HFFc6 (cell line): ENCODE data around the gene SNED1. TPM values are rescaled to one million over a fixed set of nuclear protein-coding genes. Genes with fewer than 3 reads are reported as not detected.

Experiments
- DNase-seq: peaks from one replicate; pipeline ENCODE4 v3.0.0-alpha.2; 2018
- H3K27ac Mint-ChIP-seq: 2 replicates; pipeline ENCODE4 v1.8.0; 2020; ENCODE audit warnings: mild to moderate bottlenecking, mixed read lengths
- H3K27me3 Mint-ChIP-seq: 2 replicates; pipeline ENCODE4 v1.8.0; 2021; ENCODE audit warnings: mild to moderate bottlenecking, moderate library complexity, mixed read lengths; ENCODE audit not compliant: insufficient read depth
- H3K36me3 Mint-ChIP-seq: 2 replicates; pipeline ENCODE4 v1.8.0; 2021; ENCODE audit warnings: low read depth, mixed read lengths
- H3K4me1 Mint-ChIP-seq: 2 replicates; pipeline ENCODE4 v1.8.0; 2020; ENCODE audit warnings: low read depth, mixed read lengths
- H3K4me3 Mint-ChIP-seq: 2 replicates; pipeline ENCODE4 v1.8.0; 2020; ENCODE audit warnings: mild to moderate bottlenecking, moderate library complexity, mixed read lengths
- H3K9me3 Mint-ChIP-seq: 2 replicates; pipeline ENCODE4 v1.8.0; 2020; ENCODE audit warnings: mild to moderate bottlenecking, mixed read lengths
- CTCF ChIP-seq: fragments of 200-600 bp; sonication (generic); IDR thresholded peaks from 2 replicates; pipeline ENCODE4 v1.5.0; 2021; ENCODE audit warnings: antibody characterized with exemption, mild to moderate bottlenecking
- total RNA-seq, 6 experiments: library from RNA; stranded (reverse); fragmentation: NEBNext Ultra II Directional; extraction: Animal tissue kit (Norgen Biotek cat#: 25700); gene quantifications; 2 replicates in 1 of 6; 3 replicates in 5 of 6; pipeline ENCODE4 v1.2.3, GENCODE V29; 2021

Gene SNED1
- total RNA-seq, 6 experiments from 2014 or later = 1.2 to 2.1 (median 1.6) TPM

GRCh38 chr2:241047253-241048010 is 49.0 kb downstream of the SNED1 start:
- Mint-ChIP-seq H3K36me3 (no peaks in the 10 kb centered on the region), H3K4me3 (no peak overlapping the region), H3K9me3 (peaks cover 6% of the 10 kb centered on the region), H3K27me3 (no peaks in the 10 kb centered on the region; the same call in none of the 2 replicates), H3K27ac (no peak overlapping the region), H3K4me1 (no peaks in the 10 kb centered on the region)
- DNase-seq = no peak
- TF ChIP-seq CTCF = no peak

GRCh38 chr2:241048149-241048948 is 49.9 kb downstream of the SNED1 start:
- no peaks in the 10 kb centered on the region for H3K36me3 Mint-ChIP-seq
- no peaks in the 10 kb centered on the region; the same call in none of the 2 replicates for H3K27me3 Mint-ChIP-seq
- no peak overlapping the region for H3K4me3 Mint-ChIP-seq
- TF ChIP-seq CTCF = no peak
- H3K9me3 Mint-ChIP-seq = peaks cover 6% of the 10 kb centered on the region
- H3K4me1 Mint-ChIP-seq = no peaks in the 10 kb centered on the region
- no peak for DNase-seq
- H3K27ac Mint-ChIP-seq = no peak overlapping the region

- DNase-seq = no peak
- Mint-ChIP-seq H3K27me3 (no peaks in the 10 kb centered on the region; the same call in none of the 2 replicates), H3K36me3 (no peaks in the 10 kb centered on the region), H3K9me3 (peaks cover 6% of the 10 kb centered on the region), H3K4me3 (no peak overlapping the region), H3K27ac (no peak overlapping the region), H3K4me1 (no peaks in the 10 kb centered on the region)
- TF ChIP-seq CTCF = no peak
These were observed 50.5 kb downstream of the SNED1 start for GRCh38 chr2:241048949-241049343.

- Mint-ChIP-seq H3K27ac (no peak overlapping the region), H3K4me1 (no peaks in the 10 kb centered on the region), H3K9me3 (peaks cover 3% of the 10 kb centered on the region), H3K27me3 (no peaks in the 10 kb centered on the region; the same call in 1 of the 2 replicates), H3K36me3 (no peaks in the 10 kb centered on the region), H3K4me3 (no peak overlapping the region)
- TF ChIP-seq CTCF = no peak
- DNase-seq = no peak
These were observed 51.6 kb downstream of the SNED1 start for GRCh38 chr2:241049739-241050623.
